Measurements from ENCODE around the gene TTLL11.

Gene TTLL11

GRCh38 chr9:122109035-122109813 lies 16.1 kb upstream of the TTLL11 start:
- no peak for TF ChIP-seq CTCF (conservative IDR thresholded peaks at IDR 0.05; ENCODE audit: control insufficient read depth, insufficient read depth, low read depth, low read length)
- H3K4me3 ChIP-seq (ENCODE audit: control insufficient read depth, low read depth, low read length): no peak overlapping the region
- no peak for DNase-seq (ENCODE audit: low read depth)

- no peak for DNase-seq (ENCODE audit: low read depth)
- no peak overlapping the region for H3K4me3 ChIP-seq (ENCODE audit: control insufficient read depth, low read depth, low read length)
- no peak for TF ChIP-seq CTCF (conservative IDR thresholded peaks at IDR 0.05; ENCODE audit: control insufficient read depth, insufficient read depth, low read depth, low read length)
Observed at GRCh38 chr9:122107291-122107805, 14.2 kb upstream of the TTLL11 start.

GRCh38 chr9:122106576-122106975 lies 13.5 kb upstream of the TTLL11 start:
- no peak overlapping the region for H3K4me3 ChIP-seq (ENCODE audit: control insufficient read depth, low read depth, low read length)
- TF ChIP-seq CTCF (conservative IDR thresholded peaks at IDR 0.05; ENCODE audit: control insufficient read depth, insufficient read depth, low read depth, low read length): no peak
- DNase-seq (ENCODE audit: low read depth): no peak

GRCh38 chr9:122103985-122104384 lies 10.9 kb upstream of the TTLL11 start:
- H3K4me3 ChIP-seq (ENCODE audit: control insufficient read depth, low read depth, low read length): no peak overlapping the region
- no peak for DNase-seq (ENCODE audit: low read depth)
- no peak for TF ChIP-seq CTCF (conservative IDR thresholded peaks at IDR 0.05; ENCODE audit: control insufficient read depth, insufficient read depth, low read depth, low read length)

GRCh38 chr9:122102156-122102555 lies 9.0 kb upstream of the TTLL11 start:
- TF ChIP-seq CTCF (conservative IDR thresholded peaks at IDR 0.05; ENCODE audit: control insufficient read depth, insufficient read depth, low read depth, low read length): no peak
- no peak overlapping the region for H3K4me3 ChIP-seq (ENCODE audit: control insufficient read depth, low read depth, low read length)
- DNase-seq (ENCODE audit: low read depth): no peak

GRCh38 chr9:122100756-122101155 lies 7.6 kb upstream of the TTLL11 start:
- H3K4me3 ChIP-seq (ENCODE audit: control insufficient read depth, low read depth, low read length): no peak overlapping the region
- DNase-seq (ENCODE audit: low read depth): no peak
- no peak for TF ChIP-seq CTCF (conservative IDR thresholded peaks at IDR 0.05; ENCODE audit: control insufficient read depth, insufficient read depth, low read depth, low read length)

All from fibroblast of mammary gland (primary cell).